WTC11 (cell line): ENCODE data around the gene MFAP3L. TPM values are rescaled to one million over a fixed set of nuclear protein-coding genes. Genes with fewer than 3 reads are reported as not detected.

ENCODE experiments used
- ATAC-seq: fragments of 200-7000 bp; cut with Tn5 transposase; 2 replicates; pipeline ENCODE4 v1.10.0; 2021; ENCODE audit warnings: mild to moderate bottlenecking, moderate library complexity
- CTCF ChIA-PET: fragments of 300-600 bp; sonication (Branson Sonifier 250); formaldehyde crosslinking; loops from one replicate; lab custom pipeline; 2021; ENCODE audit warnings: antibody characterized with exemption; lab: Charles Lee
- POLR2A ChIA-PET: fragments of 350-600 bp; sonication (Branson Sonifier 250); formaldehyde crosslinking; loops from one replicate; lab custom pipeline; 2021; ENCODE audit warnings: antibody characterized with exemption; lab: Charles Lee
- DNase-seq: peaks from one replicate; pipeline ENCODE4 v3.0.0; 2021; ENCODE audit warnings: low spot score
- H3K27ac Mint-ChIP-seq: 2 replicates; pipeline ENCODE4 v1.8.0; 2021; ENCODE audit warnings: mixed read lengths
- H3K27me3 Mint-ChIP-seq: 2 replicates; pipeline ENCODE4 v1.8.0; 2021; ENCODE audit warnings: low read depth, mild to moderate bottlenecking, moderate library complexity, mixed read lengths
- H3K36me3 Mint-ChIP-seq: 2 replicates; pipeline ENCODE4 v1.8.0; 2021; ENCODE audit warnings: mixed read lengths
- H3K4me1 Mint-ChIP-seq: 2 replicates; pipeline ENCODE4 v1.8.0; 2022; ENCODE audit warnings: mixed read lengths
- H3K4me3 Mint-ChIP-seq: 2 replicates; pipeline ENCODE4 v1.8.0; 2021; ENCODE audit warnings: mild to moderate bottlenecking, moderate library complexity, mixed read lengths
- H3K9me3 Mint-ChIP-seq: 2 replicates; pipeline ENCODE4 v1.8.0; 2021; ENCODE audit warnings: mixed read lengths
- AFF4 ChIP-seq: sonication (generic); formaldehyde crosslinking; IDR thresholded peaks from 2 replicates; pipeline ENCODE4 v1.8.1; 2023; ENCODE audit warnings: mild to moderate bottlenecking, missing genetic modification reagents, borderline replicate concordance
- ARID4B ChIP-seq: sonication (generic); formaldehyde crosslinking; IDR thresholded peaks from 2 replicates; pipeline ENCODE4 v1.8.0; 2023; ENCODE audit warnings: missing genetic modification reagents, mild to moderate bottlenecking, borderline replicate concordance
- ATF3 ChIP-seq: sonication (generic); formaldehyde crosslinking; conservative IDR thresholded peaks from 2 replicates; pipeline ENCODE4 v1.8.1; 2022; ENCODE audit warnings: mild to moderate bottlenecking, missing genetic modification reagents
- ATF6 ChIP-seq: sonication (generic); formaldehyde crosslinking; IDR thresholded peaks from 2 replicates; pipeline ENCODE4 v1.8.1; 2023; ENCODE audit warnings: mild to moderate bottlenecking, missing genetic modification reagents
- CBFB ChIP-seq: sonication (generic); formaldehyde crosslinking; IDR thresholded peaks from 2 replicates; pipeline ENCODE4 v1.8.1; 2022; ENCODE audit warnings: mild to moderate bottlenecking, low read depth, missing genetic modification reagents
- CDX4 ChIP-seq: fragments of 250-450 bp; sonication (Bioruptor Pico); IDR thresholded peaks from 2 replicates; pipeline ENCODE4 v1.9.0; 2021; ENCODE audit warnings: moderate library complexity, mild to moderate bottlenecking, inconsistent platforms, borderline replicate concordance
- CREB1 ChIP-seq: sonication (generic); formaldehyde crosslinking; IDR thresholded peaks from 2 replicates; pipeline ENCODE4 v1.8.0; 2023; ENCODE audit warnings: mild to moderate bottlenecking, missing genetic modification reagents
- E2F4 ChIP-seq: sonication (generic); formaldehyde crosslinking; IDR thresholded peaks from 2 replicates; pipeline ENCODE4 v1.8.1; 2022; ENCODE audit warnings: low read depth, mild to moderate bottlenecking, moderate library complexity, missing genetic modification reagents, borderline replicate concordance
- ESRRA ChIP-seq: sonication (generic); formaldehyde crosslinking; IDR thresholded peaks from 2 replicates; pipeline ENCODE4 v1.8.1; 2022; ENCODE audit warnings: mild to moderate bottlenecking, missing genetic modification reagents, borderline replicate concordance
- FOXK1 ChIP-seq: sonication (generic); formaldehyde crosslinking; IDR thresholded peaks from 2 replicates; pipeline ENCODE4 v1.8.0; 2022; ENCODE audit warnings: mild to moderate bottlenecking, moderate library complexity, missing genetic modification reagents
- HMGXB4 ChIP-seq: sonication (generic); formaldehyde crosslinking; IDR thresholded peaks from 2 replicates; pipeline ENCODE4 v1.8.1; 2023; ENCODE audit warnings: mild to moderate bottlenecking, moderate library complexity, missing genetic modification reagents
- NFYB ChIP-seq: sonication (generic); formaldehyde crosslinking; conservative IDR thresholded peaks from 2 replicates; pipeline ENCODE4 v1.8.0; 2022; ENCODE audit warnings: low read depth, missing genetic modification reagents
- NR3C1 ChIP-seq: sonication (generic); formaldehyde crosslinking; conservative IDR thresholded peaks from 2 replicates; pipeline ENCODE4 v1.8.1; 2023; ENCODE audit warnings: low read depth, mild to moderate bottlenecking, missing genetic modification reagents
- RELA ChIP-seq: sonication (generic); formaldehyde crosslinking; IDR thresholded peaks from 2 replicates; pipeline ENCODE4 v1.8.1; 2022; ENCODE audit warnings: missing genetic modification reagents, mild to moderate bottlenecking, borderline replicate concordance
- TEAD4 ChIP-seq: sonication (generic); formaldehyde crosslinking; IDR thresholded peaks from 2 replicates; pipeline ENCODE4 v1.8.0; 2022; ENCODE audit warnings: mild to moderate bottlenecking, missing genetic modification reagents
- USF2 ChIP-seq: sonication (generic); formaldehyde crosslinking; IDR thresholded peaks from 2 replicates; pipeline ENCODE4 v1.8.1; 2023; ENCODE audit warnings: mild to moderate bottlenecking, missing genetic modification reagents, moderate library complexity
- ZMAT4 ChIP-seq: fragments of 250-450 bp; sonication (Bioruptor Pico); IDR thresholded peaks from 2 replicates; pipeline ENCODE4 v1.9.0; 2021; ENCODE audit warnings: mild to moderate bottlenecking
- ZSCAN18 ChIP-seq: fragments of 250-450 bp; sonication (Bioruptor Pico); IDR thresholded peaks from 2 replicates; pipeline ENCODE4 v2.1.2; 2022; ENCODE audit warnings: mild to moderate bottlenecking, moderate library complexity
- total RNA-seq: library from RNA; stranded (reverse); gene quantifications from 3 replicates; pipeline ENCODE4 v1.2.3, GENCODE V29; 2021

MFAP3L gene
- total RNA-seq, 1 experiment from 2014 or later = 31.3 TPM

GRCh38 chr4:169985881-169986280 is 40.3 kb downstream of the MFAP3L start (continued):
- TF ChIP-seq NFYB (CRISPR knock-in tag) = no peak
- TF ChIP-seq CREB1 (CRISPR knock-in tag) = no peak

- H3K27me3 Mint-ChIP-seq = no peaks in the 10 kb centered on the region
- peaks cover 24% of the 10 kb centered on the region for H3K4me1 Mint-ChIP-seq
- ChIA-PET CTCF (interaction anchor here (1.2 kb wide), 1 partner anchor 9 kb away, joined by 3 read pairs; no protein-coding TSS in a partner anchor), POLR2A (no interaction called here)
- ATAC-seq (no peak), DNase-seq (no peak)
- H3K36me3 Mint-ChIP-seq = no peaks in the 10 kb centered on the region
- H3K27ac Mint-ChIP-seq = no peak overlapping the region
- H3K9me3 Mint-ChIP-seq = no peaks in the 10 kb centered on the region
- no peak overlapping the region for H3K4me3 Mint-ChIP-seq
- TF ChIP-seq NR3C1 (no peak), CBFB (CRISPR knock-in tag) (no peak), ZMAT4 (CRISPR knock-in tag) (no peak), TEAD4 (no peak), ATF6 (CRISPR knock-in tag) (no peak), E2F4 (CRISPR knock-in tag) (no peak), ATF3 (CRISPR knock-in tag) (no peak), HMGXB4 (CRISPR knock-in tag) (no peak), AFF4 (CRISPR knock-in tag) (no peak), CDX4 (CRISPR knock-in tag) (no peak), RELA (CRISPR knock-in tag) (no peak), USF2 (CRISPR knock-in tag) (no peak), ARID4B (CRISPR knock-in tag) (no peak), ZSCAN18 (CRISPR knock-in tag) (no peak), FOXK1 (no peak), ESRRA (no peak)
Observed at GRCh38 chr4:169984745-169985144, 41.5 kb downstream of the MFAP3L start.
